GM10266 (cell line): ENCODE data around the gene TMEM178B.

ENCODE experiments used
- DNase-seq: peaks from one replicate; pipeline ENCODE4 v3.0.0; 2012; ENCODE audit errors: extremely low spot score
- CTCF ChIP-seq: IDR thresholded peaks from 2 replicates; pipeline ENCODE4 v1.5.1; 2012; ENCODE audit warnings: mild to moderate bottlenecking, low read depth; ENCODE audit not compliant: control insufficient read depth, insufficient read depth; ENCODE audit errors: missing control alignments

TMEM178B gene

GRCh38 chr7:141262101-141263090 lies 188.5 kb downstream of the TMEM178B start:
- DNase-seq = no peak

GRCh38 chr7:141263508-141263907 lies 189.6 kb downstream of the TMEM178B start:
- DNase-seq = no peak
- no peak for TF ChIP-seq CTCF

More at GRCh38 chr7:141262101-141263090, 188.5 kb downstream of the TMEM178B start:
- no peak for TF ChIP-seq CTCF

- no peak for DNase-seq
- TF ChIP-seq CTCF = no peak
Observed at GRCh38 chr7:141263983-141264382, 190.1 kb downstream of the TMEM178B start.

- TF ChIP-seq CTCF = no peak
- no peak for DNase-seq
Observed at GRCh38 chr7:141264511-141264910, 190.6 kb downstream of the TMEM178B start.

GRCh38 chr7:141265668-141266067 lies 191.8 kb downstream of the TMEM178B start:
- TF ChIP-seq CTCF = no peak
- no peak for DNase-seq

GRCh38 chr7:141268614-141269013 lies 194.8 kb downstream of the TMEM178B start:
- TF ChIP-seq CTCF = no peak
- no peak for DNase-seq

GRCh38 chr7:141271451-141271850 lies 197.6 kb downstream of the TMEM178B start:
- DNase-seq = no peak
- TF ChIP-seq CTCF = no peak
